NCI-H2081 treated with DMSO at 0.1 percent for 48 hours (cell line): ENCODE data around the gene YAP1.

Source experiments
- DNase-seq: peaks from one replicate; lab custom pipeline; 2025; lab: John Stamatoyannopoulos, UW

YAP1 gene

GRCh38 chr11:102117472-102118113 lies 7.3 kb downstream of the YAP1 start:
- no peak for DNase-seq

DNA sequence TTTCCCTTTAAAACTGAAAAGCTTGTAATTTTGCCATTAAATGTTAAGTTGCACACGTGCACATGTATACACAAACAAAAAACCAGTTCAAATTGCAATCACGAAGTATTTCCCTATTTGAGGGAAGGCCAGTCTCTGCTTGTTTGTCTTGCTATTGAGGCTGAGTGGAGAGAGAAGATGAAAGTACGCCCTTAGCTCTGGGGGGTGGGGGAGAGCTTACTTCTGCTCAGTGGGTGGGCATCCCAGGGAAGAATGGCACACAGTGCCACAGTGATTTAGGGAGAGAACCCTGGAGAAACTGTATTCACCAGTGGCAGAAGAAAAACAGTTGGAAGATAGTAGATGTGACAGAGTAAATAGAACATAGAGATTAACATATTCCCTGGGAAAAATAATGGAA lies 8.7 kb downstream of the YAP1 start:
- DNase-seq, result no peak

DNA sequence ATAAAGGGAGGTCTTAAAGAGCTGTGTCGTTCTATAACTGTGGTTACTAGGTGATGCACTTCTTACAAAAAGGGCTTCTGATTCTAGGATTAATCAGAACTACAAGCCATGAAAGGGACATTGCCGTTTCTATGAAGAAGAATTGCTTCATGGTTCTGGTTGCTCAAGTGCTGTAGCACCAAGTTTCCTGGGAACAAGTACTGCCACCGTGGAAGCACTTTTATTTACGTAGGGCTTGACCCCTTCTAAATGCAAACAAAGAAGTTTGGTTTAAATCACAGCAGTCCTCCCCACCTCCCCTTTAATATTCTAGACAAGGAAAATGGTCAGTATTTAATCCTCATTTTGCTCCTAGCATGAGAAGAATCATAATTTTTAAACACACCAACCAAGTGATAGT lies 9.8 kb downstream of the YAP1 start:
- no peak for DNase-seq

DNA sequence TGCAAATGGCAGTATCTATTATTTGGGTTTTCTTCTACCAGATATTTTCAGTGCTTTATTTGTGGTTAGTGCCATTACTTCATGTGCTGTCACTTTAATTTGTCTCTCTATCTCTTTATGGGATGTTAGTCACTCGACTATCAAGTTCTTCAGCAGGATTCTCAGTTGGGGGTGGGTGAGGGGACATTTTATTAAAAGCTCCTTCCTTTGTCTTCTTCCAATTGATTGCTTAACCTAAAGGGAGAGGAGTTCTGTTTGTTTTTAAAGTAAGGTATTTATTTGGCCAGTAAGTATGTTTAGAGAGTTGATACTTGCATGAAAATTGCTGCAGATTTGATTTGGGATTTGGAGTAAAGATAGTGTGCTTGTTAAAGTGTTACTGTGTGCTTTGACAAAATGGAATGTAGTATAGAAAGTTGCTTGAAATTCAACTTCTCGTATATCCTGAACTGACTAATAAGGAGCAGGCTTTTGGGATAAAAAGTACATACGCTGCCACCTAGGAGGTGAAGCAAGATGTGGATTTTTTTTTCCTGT lies 10.3 kb downstream of the YAP1 start:
- DNase-seq, result no peak

- DNase-seq, result no peak
These were observed 11.1 kb downstream of the YAP1 start for GRCh38 chr11:102121329-102121728.

- DNase-seq, result no peak
These were observed 24.4 kb downstream of the YAP1 start for GRCh38 chr11:102134597-102134996.

DNA sequence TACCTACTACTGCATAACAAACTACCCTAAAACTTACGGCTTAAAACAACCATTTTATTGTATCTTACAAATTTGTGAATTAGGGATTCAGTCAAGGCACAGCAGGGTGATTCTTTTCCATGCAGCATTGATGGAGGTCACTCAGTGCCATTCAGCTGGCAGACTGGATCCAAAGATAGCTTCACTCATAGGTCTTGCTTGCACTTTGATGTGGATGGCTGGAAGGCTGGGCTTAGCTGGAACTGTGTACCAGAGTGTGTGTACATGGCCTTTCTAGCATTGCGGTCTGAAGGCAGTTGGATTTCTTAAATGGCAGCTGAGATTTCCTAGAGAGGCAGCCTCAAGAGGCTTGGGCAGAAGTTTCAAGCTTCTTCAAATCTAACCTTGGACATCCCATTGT lies 25.0 kb downstream of the YAP1 start:
- no peak for DNase-seq

DNA sequence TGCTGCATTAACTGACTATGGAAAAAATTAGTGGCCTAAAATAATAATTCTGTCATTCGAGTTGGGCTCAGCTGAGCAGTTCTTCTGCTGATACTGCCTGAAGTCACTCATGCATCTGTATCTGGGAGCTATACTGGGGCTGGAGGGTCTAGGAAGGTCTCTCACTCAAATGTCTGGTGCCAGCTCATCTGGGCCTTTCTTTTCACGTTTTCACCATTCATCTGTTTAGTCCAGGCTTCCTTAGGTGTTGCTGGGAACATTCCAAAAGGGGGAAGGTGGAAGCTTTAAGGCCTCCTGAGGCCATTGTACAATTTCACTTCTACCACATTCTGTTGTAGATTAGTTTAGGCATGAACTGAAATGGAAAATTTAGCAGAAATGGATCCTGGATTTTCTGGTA lies 28.0 kb downstream of the YAP1 start:
- DNase-seq, result no peak

DNA sequence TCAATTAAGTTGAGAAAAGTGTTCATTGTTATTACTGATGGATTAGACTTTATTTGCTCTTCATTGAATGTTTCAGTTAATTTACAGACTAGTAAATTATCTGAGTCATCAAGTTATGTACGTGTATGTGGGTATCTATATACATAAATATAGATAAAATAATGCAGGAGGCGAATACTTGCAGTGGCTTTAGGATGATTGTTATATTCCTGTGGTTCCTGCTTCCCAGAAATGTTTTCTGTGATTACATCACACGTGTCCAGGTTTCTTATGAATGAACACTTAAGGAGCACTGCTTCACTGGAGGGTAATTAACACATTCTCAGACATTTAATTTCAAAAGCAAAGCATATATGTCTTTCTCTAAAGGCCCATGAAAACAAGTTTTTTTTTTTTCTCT lies 28.4 kb downstream of the YAP1 start:
- DNase-seq, result no peak

DNA sequence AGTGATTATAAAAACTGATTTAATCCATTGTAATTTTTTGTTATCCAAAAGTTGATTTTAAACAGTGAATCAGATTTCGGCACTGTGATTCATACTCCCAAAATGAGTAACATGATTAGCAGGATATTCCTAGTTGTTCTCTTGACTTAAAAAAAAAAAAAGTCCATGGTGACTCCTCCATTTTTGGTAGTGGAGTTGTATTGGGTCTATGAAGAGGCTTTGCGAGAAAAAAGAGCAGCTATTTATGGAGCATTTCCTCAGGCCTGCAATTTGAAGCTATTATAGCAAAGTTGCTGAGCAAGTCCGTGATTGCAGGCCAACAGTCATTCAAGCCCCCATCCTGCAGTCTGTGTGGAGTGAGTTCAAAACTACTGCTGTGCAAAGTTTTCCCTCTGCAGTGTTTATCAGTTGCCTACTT lies 28.8 kb downstream of the YAP1 start:
- DNase-seq, result no peak

DNA sequence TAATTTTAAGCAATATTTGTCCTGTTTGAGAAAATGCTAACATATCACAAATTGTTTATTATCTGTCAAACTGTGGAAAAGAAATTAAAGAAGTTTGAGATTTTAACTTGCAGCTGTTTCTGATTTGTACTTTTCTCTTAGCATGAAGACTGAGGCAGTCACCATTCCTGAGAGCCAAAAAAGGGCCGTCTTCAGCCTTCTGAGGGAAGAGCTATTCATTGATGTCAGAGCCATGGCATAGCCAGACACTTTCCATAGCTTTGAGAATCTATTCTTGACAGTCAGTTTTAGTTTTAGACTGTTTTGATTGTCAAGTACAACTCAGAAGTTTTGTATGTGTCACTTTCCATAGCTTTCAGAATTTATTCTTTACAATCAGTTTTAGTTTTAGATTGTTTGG lies 32.1 kb downstream of the YAP1 start:
- no peak for DNase-seq

DNA sequence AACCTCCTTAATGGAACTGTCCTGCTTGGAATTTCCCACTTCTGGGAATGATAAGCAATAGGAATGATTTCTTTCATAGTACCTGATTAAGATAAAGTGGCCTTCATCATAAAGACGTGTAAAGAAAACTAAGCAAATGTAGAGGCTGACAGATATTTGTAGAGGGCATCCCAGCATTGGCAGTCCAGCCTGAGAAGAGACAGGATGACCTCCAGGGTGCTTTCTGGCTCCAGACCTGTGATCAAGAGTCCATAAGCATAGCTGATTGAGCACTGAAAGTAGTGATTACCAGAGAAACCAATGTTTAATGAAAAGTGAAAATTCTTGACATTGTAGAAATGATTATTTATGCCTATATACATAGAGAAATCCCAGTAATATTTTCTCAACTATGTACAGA lies 33.6 kb downstream of the YAP1 start:
- no peak for DNase-seq

GRCh38 chr11:102144357-102145355 lies 34.4 kb downstream of the YAP1 start:
- DNase-seq, result no peak

GRCh38 chr11:102147015-102147414 lies 36.8 kb downstream of the YAP1 start:
- no peak for DNase-seq

DNA sequence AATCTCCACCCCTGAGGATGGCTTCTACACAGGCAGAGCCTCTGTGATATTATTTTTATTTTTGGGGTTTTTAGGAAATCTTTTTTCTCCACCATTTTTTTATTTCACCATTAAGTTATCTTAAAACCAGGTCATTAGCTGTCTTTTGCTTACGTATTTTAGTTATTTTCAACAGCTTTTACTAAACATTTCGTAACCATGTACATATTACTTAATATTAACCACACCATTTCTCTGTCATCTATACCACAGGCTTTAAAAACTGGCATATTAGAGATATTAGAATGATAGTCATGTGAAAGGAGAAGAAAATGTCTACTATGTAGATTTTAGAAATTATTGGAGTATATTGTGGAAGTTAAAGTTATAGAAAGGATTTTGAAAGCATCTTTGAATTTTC lies 37.4 kb downstream of the YAP1 start:
- no peak for DNase-seq

DNA sequence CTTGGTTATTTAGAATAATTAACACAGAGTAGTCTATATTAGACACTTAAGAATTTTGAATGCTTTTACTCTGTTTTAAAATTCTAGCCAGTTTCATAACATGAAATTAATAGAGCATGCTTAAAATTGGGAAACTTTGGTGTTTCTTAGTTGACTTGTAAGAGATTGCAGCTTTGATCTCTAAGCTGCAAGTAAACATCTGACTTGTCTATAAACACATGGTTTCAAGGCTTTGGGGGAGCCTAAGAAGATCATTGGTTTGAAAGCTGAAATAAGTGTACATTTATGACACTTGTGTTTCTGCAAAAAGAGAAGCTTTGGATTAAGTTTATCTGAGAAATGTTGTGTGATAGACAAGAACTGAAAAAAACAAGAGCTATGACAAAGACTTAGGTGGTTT lies 37.8 kb downstream of the YAP1 start:
- no peak for DNase-seq

DNA sequence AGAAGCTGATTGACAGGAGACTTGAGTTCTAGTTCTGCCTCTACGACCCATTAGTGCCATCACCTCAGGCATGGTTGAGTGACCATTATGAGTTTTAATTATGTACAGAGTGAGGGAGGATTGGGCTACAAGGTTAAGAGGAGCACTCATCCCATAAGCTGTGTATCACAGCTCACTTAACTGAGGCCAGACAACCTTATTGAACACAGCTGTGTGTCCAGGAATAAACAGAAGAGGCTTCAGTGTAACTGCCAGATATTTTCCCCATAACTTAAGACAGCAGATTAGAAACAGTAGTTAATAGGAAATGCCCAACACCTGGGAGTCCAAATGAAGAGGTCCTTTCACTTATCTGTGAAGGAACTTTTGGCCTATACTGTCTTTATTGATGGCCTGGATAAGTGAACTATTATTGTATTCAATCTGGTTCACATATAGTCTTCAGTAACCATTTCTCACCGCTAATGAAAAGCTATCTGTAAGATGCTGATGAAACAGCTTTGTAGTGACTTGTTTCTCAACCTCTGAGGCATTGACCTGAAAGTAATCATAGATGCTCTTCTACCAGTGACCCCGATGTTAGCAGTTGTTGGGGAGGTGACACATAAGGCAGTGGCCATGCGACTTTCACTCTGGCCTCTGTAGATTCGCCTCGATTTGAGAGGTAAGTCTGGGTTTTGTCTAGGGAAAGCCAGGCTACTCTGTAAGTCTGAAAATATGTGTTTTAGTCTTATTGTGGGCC lies 41.7 kb downstream of the YAP1 start:
- no peak for DNase-seq

DNA sequence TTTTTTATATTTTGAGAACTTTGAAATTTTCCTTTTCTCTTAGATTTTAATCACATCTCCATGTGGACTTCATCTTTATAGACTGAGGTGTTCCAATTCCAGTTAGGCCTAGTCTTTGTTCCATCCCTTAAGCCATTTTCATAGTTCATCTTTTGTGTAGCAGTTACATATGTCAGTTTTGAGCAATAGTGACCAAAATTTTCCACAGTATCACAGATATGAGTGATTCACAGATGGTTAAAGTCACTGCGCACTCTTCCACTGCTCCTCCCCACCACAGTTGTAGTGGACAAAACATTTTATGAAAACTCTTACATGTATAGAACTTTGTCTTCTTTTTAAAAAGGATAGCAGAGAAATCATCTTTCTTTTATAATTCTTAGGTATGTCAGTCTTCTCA lies 42.8 kb downstream of the YAP1 start:
- DNase-seq, result no peak

DNA sequence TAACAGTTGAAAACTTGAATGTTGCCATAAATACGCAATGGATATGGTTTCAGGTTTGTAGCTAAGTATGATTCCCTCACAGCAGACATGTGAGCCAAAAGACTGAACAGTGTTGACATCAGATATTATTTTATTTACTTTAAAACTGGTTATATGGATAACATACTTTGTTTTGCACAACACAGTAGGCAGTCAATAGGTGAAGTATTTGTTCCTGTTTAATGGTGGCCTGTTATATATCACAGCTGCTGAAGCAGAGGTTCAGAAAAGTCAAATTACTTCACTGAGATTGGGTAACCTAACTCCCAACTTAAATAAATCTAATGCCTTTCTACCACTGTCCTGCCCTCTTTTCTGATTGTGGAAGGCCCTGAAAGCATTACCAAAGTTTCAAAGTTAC lies 44.6 kb downstream of the YAP1 start:
- no peak for DNase-seq

GRCh38 chr11:102155676-102156075 lies 45.4 kb downstream of the YAP1 start:
- DNase-seq, result no peak

GRCh38 chr11:102157219-102157618 lies 47.0 kb downstream of the YAP1 start:
- DNase-seq, result no peak

DNA sequence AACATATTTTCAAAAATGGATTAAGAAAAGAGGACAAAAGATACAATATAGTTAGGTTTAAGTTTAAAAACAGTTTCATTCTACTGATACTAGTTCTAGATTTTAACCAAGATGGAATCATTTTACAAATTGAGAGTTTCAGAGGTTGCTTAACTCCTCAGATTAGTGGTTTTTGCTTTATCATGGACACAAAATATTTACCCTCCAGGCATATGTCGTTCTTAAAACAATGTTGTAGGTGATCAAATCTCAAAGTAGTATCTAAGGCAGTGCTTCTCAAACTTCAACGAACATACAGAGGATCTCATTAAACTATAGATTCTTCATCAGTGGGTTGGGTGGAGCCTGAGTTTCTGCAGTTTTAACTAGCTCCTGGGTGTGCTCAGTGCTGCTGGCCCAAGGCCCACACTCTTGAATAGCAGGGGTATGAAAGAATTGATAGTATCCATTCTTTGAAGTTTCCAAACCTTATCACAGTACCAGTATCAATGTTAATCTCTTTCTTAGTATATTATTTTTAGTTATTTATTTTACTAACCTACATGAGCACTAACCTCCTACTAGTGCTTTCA lies 48.0 kb downstream of the YAP1 start:
- DNase-seq, result no peak
